GM18951 (cell line): ENCODE measurements around the gene COL3A1.

Experiments used
- POLR2A ChIP-seq: IDR thresholded peaks from 4 replicates; pipeline ENCODE4 v1.6.1; 2011; ENCODE audit warnings: mild to moderate bottlenecking; ENCODE audit not compliant: insufficient read length, insufficient read depth; ENCODE audit errors: extremely low read depth
- in situ Hi-C: fragments of 300-500 bp; cut with MboI; formaldehyde crosslinking; loops from one replicate; pipeline ENCODE4 v1.12.0; 2022; ENCODE audit warnings: low sequenced_read_pairs, mixed read lengths, inconsistent platforms; ENCODE audit not compliant: unreplicated experiment

The COL3A1 gene

DNA sequence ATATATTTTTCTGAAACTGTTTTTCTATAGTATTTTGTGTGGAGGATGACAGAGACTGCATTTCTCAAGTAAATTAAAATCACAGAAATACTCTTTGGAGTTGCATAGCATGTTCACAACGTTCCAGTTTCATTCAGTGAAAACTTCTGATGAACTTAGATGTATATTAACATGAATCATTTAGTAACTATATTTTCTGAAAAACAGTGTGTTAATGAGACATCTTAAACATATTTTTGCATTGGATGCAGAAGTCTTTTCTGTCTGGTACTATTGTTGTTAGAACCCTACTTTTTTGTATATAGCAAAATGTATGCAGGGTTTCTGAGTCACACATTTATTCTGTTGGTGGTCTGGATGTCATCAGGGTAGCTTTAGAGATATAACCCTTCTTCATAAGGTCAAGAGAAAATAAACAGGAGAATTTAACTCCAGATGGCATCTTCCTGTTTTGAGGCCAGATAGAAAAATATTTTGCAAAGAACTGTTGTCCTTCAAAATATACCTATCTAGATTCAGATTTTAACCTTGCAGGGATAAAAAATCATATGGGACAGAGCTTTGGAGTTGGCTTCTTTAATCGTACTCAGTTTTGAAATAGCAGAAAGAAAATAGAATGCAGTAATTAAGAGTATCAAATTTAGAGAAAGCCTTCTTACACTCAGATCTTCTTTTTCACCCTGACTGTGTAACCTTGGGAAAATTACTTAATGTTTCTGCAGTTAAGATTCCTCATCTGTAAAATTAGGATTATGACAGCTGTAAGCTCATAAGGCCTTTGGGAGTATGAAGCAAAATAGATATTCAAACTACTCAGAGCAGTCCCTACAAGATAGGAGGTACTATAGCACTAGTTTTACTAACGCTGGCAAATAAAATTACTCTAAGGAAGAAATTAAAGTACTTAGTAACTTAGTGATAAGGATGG, 5.3 kb downstream of the COL3A1 start:
- TF ChIP-seq POLR2A = no peak
- in situ Hi-C loops = no loop called here

DNA sequence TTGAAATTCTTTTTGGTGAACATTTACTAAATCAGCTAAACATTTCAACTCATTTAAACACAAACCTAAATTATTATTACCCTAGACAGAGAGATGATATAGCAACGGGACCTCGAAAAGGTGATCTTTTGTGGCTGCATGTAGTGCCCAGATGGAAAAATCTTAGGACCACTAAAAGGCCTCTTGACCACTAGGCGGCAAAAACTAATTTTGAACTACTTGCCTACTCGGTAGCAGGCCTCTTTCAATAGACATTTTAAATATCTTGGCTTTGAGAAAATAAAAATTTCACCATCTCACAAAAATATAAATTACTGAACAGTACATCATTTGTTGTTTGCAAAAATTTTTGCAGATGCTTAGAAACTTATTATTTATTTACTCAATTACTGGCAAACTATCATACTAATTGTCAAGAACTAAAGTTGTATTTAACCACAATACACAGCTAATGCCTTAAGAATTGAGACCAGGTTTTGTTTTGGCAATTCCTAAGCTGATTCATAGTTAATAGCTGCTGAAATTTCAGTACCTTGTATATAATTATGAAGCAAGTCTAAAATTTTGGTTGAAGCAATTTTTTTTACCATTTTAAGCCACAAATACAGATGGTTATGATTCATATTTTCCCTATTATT, 9.4 kb downstream of the COL3A1 start:
- in situ Hi-C loops = no loop called here
- no peak for TF ChIP-seq POLR2A

DNA sequence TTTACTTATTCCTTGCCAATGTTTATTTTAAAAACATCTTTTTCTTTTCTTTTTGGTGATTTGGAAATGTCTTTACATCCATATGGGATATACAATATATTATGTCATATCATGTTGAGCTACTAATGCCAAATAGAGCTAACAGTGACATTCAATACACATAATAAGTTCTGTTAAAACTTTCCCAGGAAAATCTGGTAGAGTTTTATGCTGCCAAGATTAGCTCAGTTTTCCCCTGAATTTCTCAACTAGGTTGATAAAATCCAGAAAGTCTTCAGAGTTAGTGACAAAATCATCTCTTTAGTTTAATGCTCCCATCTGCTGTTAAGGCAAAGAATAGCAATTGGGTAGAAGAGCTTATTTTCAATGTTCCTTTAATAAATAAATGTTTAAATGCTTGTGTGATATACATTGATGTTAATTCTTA, 9.9 kb downstream of the COL3A1 start:
- in situ Hi-C loops = no loop called here
- no peak for TF ChIP-seq POLR2A

DNA sequence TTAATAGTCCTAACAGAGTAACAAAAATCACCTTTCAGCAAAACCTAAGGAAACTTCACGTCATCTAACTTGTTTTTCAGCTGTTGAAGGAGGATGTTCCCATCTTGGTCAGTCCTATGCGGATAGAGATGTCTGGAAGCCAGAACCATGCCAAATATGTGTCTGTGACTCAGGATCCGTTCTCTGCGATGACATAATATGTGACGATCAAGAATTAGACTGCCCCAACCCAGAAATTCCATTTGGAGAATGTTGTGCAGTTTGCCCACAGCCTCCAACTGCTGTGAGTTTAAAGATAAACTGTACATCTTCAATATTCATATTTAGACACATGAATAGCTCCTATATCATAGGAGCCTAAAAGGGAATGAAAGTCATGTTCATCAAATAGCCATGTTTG, 10.5 kb downstream of the COL3A1 start:
- no peak for TF ChIP-seq POLR2A
- in situ Hi-C loops = no loop called here

DNA sequence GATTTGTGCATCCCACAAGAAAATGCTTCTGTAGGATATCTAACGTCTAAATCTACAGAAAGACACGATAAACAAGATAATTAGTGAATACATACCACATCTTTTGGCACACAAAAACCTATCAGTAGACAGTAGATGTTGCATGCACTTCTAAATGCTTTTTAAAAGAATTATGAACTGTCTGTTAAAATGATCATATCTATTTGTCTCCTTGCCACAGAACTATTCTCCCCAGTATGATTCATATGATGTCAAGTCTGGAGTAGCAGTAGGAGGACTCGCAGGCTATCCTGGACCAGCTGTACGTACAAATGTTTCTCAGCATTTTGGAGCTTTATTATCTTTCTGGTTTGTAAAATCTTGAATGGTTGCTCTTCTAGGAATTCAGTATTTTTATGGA, 12.7 kb downstream of the COL3A1 start:
- in situ Hi-C loops = no loop called here
- no peak for TF ChIP-seq POLR2A

DNA sequence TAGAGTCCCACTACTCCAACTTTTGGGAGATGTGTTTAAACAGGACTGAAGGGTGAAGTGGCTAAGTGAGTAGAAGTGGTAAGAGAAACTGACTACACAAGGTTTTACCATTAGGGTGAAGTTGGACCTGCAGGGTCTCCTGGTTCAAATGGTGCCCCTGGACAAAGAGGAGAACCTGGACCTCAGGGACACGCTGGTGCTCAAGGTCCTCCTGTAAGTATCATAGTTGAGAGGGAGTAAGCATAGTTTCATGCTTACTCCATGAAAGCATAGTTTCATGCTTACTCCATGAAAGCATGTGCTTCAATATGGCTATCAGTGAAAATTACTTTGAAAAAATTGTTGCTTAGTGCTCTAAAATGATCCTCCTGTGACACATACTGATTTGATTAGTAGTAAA, 19.1 kb downstream of the COL3A1 start:
- in situ Hi-C loops = no loop called here
- TF ChIP-seq POLR2A = no peak

DNA sequence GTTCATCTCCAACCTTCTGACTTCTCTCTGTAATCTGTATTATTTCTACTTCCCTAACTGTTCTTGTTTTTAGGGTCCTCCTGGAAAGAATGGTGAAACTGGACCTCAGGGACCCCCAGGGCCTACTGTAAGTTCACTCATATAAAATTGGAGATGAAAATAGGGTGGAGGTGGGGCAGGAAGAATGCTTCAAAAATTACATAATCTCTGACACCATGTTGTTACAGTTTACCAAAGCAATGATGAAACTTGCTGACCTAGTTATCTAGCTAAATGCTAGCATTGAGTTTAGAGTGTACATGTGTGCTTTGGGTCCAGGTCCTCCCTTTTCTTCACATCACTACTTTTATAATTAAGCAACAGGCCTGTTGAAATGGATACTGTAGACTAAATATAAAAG, 23.1 kb downstream of the COL3A1 start:
- in situ Hi-C loops = no loop called here
- no peak for TF ChIP-seq POLR2A

DNA sequence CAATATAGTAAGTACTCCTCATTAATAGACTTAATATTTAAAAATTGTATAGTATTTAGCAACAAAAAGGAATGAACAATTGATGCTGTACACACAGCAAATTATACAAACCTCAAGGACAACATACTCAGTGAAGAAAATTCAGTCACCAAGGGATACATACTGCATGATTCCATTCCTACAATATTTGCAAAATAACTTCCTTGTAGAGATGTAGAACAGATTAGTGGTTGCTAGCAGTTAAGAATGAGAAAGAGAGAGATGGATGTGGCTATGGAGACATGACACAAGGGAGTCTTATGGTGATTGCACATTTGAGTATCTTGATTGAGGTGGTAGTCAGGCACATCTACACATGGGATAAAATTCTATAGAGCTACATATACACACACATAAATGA, 26.0 kb downstream of the COL3A1 start:
- TF ChIP-seq POLR2A = no peak

DNA sequence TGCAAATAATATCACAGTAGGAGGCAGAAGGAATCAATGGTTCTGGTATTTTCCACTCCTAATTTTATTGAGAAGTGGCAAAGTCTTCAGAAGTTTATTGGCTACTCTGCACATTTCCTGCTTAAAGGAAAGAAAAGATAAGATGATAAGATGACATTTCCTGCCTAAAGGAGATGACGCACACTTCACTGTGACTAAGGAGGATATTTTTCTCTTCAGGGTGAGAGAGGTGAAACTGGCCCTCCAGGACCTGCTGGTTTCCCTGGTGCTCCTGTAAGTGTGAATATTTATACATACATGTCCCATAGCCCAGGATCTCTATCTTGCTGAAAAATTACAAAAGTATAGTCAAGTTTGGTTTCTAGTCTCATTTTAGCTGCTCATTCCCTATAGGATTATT, 27.9 kb downstream of the COL3A1 start:
- in situ Hi-C loops = no loop called here
- no peak for TF ChIP-seq POLR2A

More for the DNA sequence above, 26.0 kb downstream of the COL3A1 start:
- in situ Hi-C loops = no loop called here

DNA sequence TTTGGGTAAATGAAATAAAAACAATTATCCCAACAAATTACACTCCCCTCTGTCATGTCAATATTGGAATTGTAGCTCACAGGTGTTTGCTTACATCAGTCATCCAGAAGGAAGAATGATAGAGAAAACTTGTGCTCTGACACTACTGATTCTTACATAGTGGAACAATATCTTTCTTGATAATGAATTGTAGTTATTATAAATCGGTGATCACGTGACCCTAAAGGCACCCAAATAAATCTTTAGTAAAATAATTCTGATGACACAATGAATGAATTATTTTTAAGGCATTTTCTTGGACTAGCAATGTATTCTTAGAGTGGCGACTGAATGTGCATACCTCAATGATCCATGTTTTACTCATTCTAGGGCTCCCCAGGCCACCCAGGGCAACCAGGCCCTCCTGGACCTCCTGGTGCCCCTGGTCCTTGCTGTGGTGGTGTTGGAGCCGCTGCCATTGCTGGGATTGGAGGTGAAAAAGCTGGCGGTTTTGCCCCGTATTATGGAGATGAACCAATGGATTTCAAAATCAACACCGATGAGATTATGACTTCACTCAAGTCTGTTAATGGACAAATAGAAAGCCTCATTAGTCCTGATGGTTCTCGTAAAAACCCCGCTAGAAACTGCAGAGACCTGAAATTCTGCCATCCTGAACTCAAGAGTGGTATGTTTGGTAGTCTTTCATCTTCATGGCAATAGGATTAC, 34.5 kb downstream of the COL3A1 start:
- in situ Hi-C loops = no loop called here
- TF ChIP-seq POLR2A = no peak

DNA sequence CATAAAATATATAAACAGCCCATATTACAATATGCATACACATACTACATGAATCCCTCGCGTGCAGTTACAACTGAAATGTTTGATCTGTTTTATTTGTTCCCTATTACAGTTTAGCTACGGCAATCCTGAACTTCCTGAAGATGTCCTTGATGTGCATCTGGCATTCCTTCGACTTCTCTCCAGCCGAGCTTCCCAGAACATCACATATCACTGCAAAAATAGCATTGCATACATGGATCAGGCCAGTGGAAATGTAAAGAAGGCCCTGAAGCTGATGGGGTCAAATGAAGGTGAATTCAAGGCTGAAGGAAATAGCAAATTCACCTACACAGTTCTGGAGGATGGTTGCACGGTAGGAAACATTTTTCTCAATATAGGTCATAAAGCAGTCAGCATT, 36.4 kb downstream of the COL3A1 start:
- TF ChIP-seq POLR2A = no peak

DNA sequence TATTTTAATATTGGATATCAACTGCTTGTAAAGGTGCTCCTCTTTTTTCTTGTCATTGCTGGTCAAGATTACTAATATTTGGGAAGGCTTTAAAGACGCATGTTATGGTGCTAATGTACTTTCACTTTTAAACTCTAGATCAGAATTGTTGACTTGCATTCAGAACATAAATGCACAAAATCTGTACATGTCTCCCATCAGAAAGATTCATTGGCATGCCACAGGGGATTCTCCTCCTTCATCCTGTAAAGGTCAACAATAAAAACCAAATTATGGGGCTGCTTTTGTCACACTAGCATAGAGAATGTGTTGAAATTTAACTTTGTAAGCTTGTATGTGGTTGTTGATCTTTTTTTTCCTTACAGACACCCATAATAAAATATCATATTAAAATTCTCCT, 38.2 kb downstream of the COL3A1 start:
- no peak for TF ChIP-seq POLR2A
- in situ Hi-C loops = no loop called here

More for the DNA sequence above, 36.4 kb downstream of the COL3A1 start:
- in situ Hi-C loops = no loop called here

DNA sequence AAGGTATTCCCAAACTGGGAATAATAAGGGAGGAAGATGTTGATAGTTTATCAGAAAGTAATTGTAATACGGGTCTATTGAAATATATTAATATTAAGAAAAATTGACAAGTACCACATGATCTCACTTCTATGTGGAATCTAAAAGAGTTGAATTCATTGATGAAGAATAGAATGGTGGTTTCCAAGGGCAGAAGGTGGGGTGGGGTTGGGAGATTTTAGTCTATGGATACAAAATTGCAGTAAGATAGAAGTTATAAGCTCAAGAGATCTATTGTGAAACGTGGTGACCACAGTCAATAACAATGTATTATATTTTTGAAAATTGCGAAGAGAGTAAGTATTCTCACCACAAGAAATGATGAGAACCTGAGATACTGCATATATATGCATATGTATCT, 38.9 kb downstream of the COL3A1 start:
- in situ Hi-C loops = no loop called here
- TF ChIP-seq POLR2A = no peak

DNA sequence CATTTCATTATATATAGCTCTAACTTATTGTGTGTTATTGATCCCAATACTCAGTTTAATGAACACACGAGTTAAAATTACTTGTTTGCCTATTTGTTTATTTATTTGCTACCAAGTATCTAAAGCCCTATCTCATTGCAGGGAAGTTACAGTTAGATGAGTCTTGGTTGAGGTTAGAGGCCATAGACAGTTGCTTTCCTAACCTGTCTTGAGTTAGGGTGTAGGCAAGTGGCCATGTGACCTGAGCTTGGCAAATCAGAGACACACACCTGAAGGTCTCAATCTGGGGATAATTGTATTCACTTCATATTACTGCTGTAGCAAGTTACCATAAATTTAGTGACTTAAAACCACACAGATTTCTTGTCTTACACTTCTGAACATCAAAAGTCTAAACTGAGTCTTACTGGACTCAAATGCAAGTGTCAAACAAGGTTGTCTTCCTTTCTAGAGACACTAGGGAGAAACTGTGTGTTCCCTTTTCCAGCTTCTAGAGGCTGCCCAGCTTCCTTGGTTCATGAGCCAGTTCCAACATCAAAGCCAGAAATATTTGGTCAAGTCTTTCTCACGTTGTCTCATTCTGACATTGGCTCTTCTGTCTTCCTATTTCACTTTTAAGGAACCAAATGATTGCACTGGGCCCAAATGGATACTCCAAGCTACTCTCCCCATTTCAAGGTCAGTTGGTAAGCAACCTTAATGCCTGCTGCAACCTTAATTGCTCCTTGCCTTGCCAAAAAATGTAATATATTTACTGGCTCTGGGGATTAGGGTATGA, 39.7 kb downstream of the COL3A1 start:
- in situ Hi-C loops = no loop called here
- TF ChIP-seq POLR2A = no peak
